ENCODE results near the gene PANK4. TPM values are rescaled to one million over a fixed set of nuclear protein-coding genes. Genes with fewer than 3 reads are reported as not detected.

Gene PANK4
- polyA plus RNA-seq, 2 of the 4 experiments (the other 2 are of a cell fraction), result 8.1 to 13.8 TPM

DNA sequence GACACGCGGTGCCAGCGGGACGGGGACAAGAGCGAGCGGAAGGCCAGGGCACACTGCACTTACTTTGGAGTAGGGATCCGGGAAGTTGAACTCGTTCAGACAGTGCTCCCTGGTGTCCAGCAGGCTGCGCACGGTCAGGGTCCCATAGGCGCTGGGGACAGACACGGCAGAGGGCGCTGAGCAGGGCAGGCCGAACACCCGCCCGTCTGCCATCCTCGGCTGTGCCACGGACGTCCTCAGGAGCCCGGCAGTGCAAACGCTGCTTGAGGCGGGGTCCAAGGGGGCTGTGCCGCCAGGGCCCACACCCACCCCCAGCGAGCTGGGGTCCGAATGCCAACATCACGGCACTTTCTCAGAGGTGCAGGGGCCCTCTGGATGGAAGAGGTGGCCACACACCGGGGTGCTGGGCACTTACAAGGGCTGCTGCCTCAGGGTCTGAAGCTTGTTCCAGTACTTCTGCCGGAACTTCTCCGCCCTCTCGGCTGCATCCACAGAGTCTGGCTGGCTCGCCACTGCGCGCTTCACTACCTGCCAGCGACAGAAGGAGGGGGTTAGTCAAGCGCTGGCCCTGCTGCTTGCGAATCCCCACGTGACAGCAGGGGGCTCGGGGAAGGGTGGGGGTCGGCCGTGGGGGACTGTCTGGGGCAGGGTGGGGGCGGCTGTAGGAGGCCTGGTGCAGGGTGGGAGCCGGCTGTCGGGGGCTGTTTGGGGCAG lies 12.3 kb downstream of the PANK4 start:
- H3K9me3 ChIP-seq, result no peaks in the 10 kb centered on the region
- no peak overlapping the region for H3K27ac ChIP-seq
- H3K4me3 ChIP-seq, result no peak overlapping the region
- 90% methylated on average over 15 of the region's 43 CpGs for WGBS (ENCODE audit: missing lambda C conversion rate)
- FAIRE-seq (no peak), ATAC-seq (no peak), DNase-seq (ENCODE audit: low read depth in 1 of 2, low spot score in 1 of 2) (no peak)
- H3K4me1 ChIP-seq, result no peaks in the 10 kb centered on the region
- ChIA-PET CTCF (no interaction called here), POLR2A (no interaction called here)
- TF ChIP-seq BHLHE40 (IDR thresholded peaks at IDR 0.05; ENCODE audit: low read depth, low read length), result no peak
- no peak for TF ChIP-seq HOXA7 (CRISPR knock-in tag; IDR thresholded peaks at IDR 0.05)
- no peak for TF ChIP-seq POLR2A (IDR thresholded peaks at IDR 0.05; ENCODE audit: low read length)
- no peak for TF ChIP-seq JUN (IDR thresholded peaks at IDR 0.05)
- TF ChIP-seq, protein P1, sequence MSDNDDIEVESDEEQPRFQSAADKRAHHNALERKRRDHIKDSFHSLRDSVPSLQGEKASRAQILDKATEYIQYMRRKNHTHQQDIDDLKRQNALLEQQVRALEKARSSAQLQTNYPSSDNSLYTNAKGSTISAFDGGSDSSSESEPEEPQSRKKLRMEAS (IDR thresholded peaks at IDR 0.05), result no peak
- TF ChIP-seq CBX2 (IDR thresholded peaks at IDR 0.05; ENCODE audit: borderline replicate concordance, low read depth), result no peak
- no peak for TF ChIP-seq CHD4 (IDR thresholded peaks at IDR 0.05; ENCODE audit: borderline replicate concordance)
- TF ChIP-seq, protein P2, sequence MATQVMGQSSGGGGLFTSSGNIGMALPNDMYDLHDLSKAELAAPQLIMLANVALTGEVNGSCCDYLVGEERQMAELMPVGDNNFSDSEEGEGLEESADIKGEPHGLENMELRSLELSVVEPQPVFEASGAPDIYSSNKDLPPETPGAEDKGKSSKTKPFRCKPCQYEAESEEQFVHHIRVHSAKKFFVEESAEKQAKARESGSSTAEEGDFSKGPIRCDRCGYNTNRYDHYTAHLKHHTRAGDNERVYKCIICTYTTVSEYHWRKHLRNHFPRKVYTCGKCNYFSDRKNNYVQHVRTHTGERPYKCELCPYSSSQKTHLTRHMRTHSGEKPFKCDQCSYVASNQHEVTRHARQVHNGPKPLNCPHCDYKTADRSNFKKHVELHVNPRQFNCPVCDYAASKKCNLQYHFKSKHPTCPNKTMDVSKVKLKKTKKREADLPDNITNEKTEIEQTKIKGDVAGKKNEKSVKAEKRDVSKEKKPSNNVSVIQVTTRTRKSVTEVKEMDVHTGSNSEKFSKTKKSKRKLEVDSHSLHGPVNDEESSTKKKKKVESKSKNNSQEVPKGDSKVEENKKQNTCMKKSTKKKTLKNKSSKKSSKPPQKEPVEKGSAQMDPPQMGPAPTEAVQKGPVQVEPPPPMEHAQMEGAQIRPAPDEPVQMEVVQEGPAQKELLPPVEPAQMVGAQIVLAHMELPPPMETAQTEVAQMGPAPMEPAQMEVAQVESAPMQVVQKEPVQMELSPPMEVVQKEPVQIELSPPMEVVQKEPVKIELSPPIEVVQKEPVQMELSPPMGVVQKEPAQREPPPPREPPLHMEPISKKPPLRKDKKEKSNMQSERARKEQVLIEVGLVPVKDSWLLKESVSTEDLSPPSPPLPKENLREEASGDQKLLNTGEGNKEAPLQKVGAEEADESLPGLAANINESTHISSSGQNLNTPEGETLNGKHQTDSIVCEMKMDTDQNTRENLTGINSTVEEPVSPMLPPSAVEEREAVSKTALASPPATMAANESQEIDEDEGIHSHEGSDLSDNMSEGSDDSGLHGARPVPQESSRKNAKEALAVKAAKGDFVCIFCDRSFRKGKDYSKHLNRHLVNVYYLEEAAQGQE (IDR thresholded peaks at IDR 0.05), result no peak
- TF ChIP-seq, protein P3, sequence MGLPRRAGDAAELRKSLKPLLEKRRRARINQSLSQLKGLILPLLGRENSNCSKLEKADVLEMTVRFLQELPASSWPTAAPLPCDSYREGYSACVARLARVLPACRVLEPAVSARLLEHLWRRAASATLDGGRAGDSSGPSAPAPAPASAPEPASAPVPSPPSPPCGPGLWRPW (IDR thresholded peaks at IDR 0.05), result no peak
- no peak for TF ChIP-seq KDM5A (IDR thresholded peaks at IDR 0.05)
- H3K4me2 ChIP-seq, result no peak overlapping the region

DNA sequence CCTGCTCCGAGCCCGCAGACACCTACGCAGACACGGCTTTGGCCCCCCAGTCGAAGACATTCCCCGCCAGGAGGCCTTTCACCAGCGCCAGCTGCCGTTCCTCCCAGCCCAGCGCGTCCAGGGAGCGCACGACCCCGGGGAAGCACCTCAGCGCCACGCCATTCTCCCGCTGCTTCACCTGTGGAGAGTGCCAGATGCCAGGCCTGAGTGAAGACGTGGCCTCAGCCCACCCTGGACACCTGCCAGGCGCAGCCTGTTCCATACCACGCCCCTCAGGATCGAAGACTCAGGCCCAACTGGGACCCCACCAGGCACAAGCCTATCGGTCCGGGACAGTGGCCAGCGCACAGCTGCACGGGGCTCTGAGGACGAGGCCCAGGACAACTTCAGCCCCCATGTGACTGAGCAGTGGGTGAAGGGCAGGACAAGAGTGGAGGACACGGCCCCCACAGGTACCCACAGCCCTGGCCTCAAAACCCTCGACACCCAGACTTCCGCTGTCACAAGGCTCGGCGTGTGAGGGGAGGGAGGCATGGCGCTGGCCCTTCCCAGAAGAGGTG lies 13.5 kb downstream of the PANK4 start:
- no peaks in the 10 kb centered on the region for H3K9me3 ChIP-seq
- CTCF ChIA-PET, result no interaction called here
- H3K27ac ChIP-seq, result no peak overlapping the region
- ATAC-seq, result no peak
- H3K4me1 ChIP-seq, result no peaks in the 10 kb centered on the region
- POLR2A ChIA-PET, result no interaction called here
- no peak for FAIRE-seq
- TF ChIP-seq, protein P4, sequence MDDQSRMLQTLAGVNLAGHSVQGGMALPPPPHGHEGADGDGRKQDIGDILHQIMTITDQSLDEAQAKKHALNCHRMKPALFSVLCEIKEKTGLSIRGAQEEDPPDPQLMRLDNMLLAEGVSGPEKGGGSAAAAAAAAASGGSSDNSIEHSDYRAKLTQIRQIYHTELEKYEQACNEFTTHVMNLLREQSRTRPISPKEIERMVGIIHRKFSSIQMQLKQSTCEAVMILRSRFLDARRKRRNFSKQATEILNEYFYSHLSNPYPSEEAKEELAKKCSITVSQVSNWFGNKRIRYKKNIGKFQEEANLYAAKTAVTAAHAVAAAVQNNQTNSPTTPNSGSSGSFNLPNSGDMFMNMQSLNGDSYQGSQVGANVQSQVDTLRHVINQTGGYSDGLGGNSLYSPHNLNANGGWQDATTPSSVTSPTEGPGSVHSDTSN (IDR thresholded peaks at IDR 0.05), result no peak
- TF ChIP-seq ZNF302 (CRISPR knock-in tag; IDR thresholded peaks at IDR 0.05) (no peak), JUN (IDR thresholded peaks at IDR 0.05) (no peak)
- WGBS (ENCODE audit: missing lambda C conversion rate), result 97% methylated on average over 10 of the region's 31 CpGs
- DNase-seq (ENCODE audit: low read depth in 1 of 2, low spot score in 1 of 2), result no peak
- no peak overlapping the region for H3K4me2 ChIP-seq
- H3K4me3 ChIP-seq, result no peak overlapping the region

DNA sequence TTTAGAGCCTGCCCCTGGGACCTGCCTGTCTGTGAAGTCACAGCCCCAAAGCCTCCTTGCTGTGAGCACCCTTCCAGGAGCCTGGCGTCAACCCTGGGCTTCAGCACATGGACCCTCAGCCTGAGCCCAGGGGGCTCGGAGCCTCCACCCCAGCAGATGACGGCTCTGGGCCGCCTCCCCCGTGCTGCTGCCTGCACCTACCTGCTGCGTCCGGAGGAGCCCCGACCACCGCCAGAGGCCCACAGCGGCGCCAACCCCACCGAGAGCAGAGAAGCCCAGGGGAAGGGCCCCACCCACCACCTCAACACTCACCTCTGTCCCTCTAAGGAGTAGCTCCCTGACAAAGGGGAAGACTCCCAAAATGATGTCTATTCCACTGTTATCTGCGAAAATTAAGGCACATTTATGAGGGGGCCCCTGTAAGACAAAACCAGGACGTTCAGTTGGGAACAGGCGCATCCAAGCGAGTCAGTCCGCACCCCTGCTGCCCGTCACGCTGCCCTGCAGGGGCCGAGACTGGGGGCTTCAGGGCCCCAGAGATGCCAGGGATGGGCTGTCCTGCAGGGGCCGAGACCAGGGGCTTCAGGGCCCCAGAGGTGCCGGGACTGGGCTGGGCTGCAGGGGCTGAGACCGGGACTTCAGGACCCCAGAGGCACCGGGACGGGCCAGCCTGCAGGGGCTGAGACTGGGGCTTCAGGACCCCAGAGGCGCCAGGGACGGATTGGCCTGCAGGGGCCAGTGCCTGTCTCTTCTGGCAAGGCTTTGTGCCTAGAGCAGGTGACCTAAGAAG lies 15.8 kb downstream of the PANK4 start:
- ChIA-PET CTCF (interaction anchor here (1.1 to 1.3 kb wide), 2 partner anchors 37 to 96 kb away, joined by 3 read pairs; no protein-coding TSS in a partner anchor), POLR2A (no interaction called here)
- H3K4me1 ChIP-seq, result no peaks in the 10 kb centered on the region
- FAIRE-seq, result no peak
- no peaks in the 10 kb centered on the region for H3K9me3 ChIP-seq
- no peak overlapping the region for H3K4me2 ChIP-seq
- WGBS (ENCODE audit: missing lambda C conversion rate), result 96% methylated on average over 12 of the region's 27 CpGs
- H3K27ac ChIP-seq, result no peak overlapping the region
- H3K4me3 ChIP-seq, result no peak overlapping the region
- ATAC-seq, result no peak
- DNase-seq (ENCODE audit: low read depth in 1 of 2, low spot score in 1 of 2), result no peak
- TF ChIP-seq FOSB (CRISPR knock-in tag; IDR thresholded peaks at IDR 0.05), result no peak
- TF ChIP-seq KDM5A (IDR thresholded peaks at IDR 0.05), result no peak
- TF ChIP-seq, protein P5, sequence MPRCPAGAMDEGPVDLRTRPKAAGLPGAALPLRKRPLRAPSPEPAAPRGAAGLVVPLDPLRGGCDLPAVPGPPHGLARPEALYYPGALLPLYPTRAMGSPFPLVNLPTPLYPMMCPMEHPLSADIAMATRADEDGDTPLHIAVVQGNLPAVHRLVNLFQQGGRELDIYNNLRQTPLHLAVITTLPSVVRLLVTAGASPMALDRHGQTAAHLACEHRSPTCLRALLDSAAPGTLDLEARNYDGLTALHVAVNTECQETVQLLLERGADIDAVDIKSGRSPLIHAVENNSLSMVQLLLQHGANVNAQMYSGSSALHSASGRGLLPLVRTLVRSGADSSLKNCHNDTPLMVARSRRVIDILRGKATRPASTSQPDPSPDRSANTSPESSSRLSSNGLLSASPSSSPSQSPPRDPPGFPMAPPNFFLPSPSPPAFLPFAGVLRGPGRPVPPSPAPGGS (IDR thresholded peaks at IDR 0.05), result no peak
- TF ChIP-seq JUNB (IDR thresholded peaks at IDR 0.05), result no peak
- TF ChIP-seq HDAC2 (IDR thresholded peaks at IDR 0.05), result no peak
- TF ChIP-seq CHD2 (IDR thresholded peaks at IDR 0.05; ENCODE audit: low read length, partially characterized antibody), result no peak
- TF ChIP-seq, protein P3 (IDR thresholded peaks at IDR 0.05), result no peak
- no peak for TF ChIP-seq NPAS2 (CRISPR knock-in tag; IDR thresholded peaks at IDR 0.05; ENCODE audit: borderline replicate concordance)
- no peak for TF ChIP-seq NR3C1 (IDR thresholded peaks at IDR 0.05)
- TF ChIP-seq EHF (CRISPR knock-in tag; IDR thresholded peaks at IDR 0.05), result no peak
- TF ChIP-seq MAFK (IDR thresholded peaks at IDR 0.05; ENCODE audit: partially characterized antibody), result no peak
- no peak for TF ChIP-seq RFX5 (IDR thresholded peaks at IDR 0.05)
- no peak for TF ChIP-seq POLR2A (IDR thresholded peaks at IDR 0.05; ENCODE audit: low read length)
- TF ChIP-seq RNF2 (IDR thresholded peaks at IDR 0.05; ENCODE audit: borderline replicate concordance, low read depth), result no peak

Measured in A549 (cell line).